ENCODE data around the gene SLC39A11. TPM values are rescaled to one million over a fixed set of nuclear protein-coding genes. Genes with fewer than 3 reads are reported as not detected.
"Not testable (repeated sequence)": the region's sequence is repeated elsewhere in the genome, so short reads cannot be mapped to it uniquely, and the experiment has no call there.

The SLC39A11 gene
- total RNA-seq, 1 donor from 2014 or later, result 34.8 TPM

- H3K9me3 Mint-ChIP-seq, result no peaks in the 10 kb centered on the region
- ATAC-seq (ENCODE audit: low read depth) (no peak), DNase-seq (no peak)
- no peak for TF ChIP-seq CTCF (IDR thresholded peaks at IDR 0.05)
- CTCF ChIA-PET, result no interaction called here
- H3K27me3 Mint-ChIP-seq, result no peaks in the 10 kb centered on the region
- no peak overlapping the region for H3K27ac Mint-ChIP-seq
- peaks cover 21% of the 10 kb centered on the region for H3K36me3 Mint-ChIP-seq (ENCODE audit: low read depth)
- H3K4me1 Mint-ChIP-seq, result no peaks in the 10 kb centered on the region
- POLR2A ChIA-PET, result no interaction called here
- intact Hi-C loops (cut with micrococcal nuclease), result no loop called here
- H3K4me3 Mint-ChIP-seq, result no peak overlapping the region
These were observed 191.4 kb downstream of the SLC39A11 start for GRCh38 chr17:72901083-72901482.

GRCh38 chr17:72900654-72900971, 191.9 kb downstream of the SLC39A11 start:
- intact Hi-C loops (cut with micrococcal nuclease), result no loop called here
- H3K36me3 Mint-ChIP-seq (ENCODE audit: low read depth), result peaks cover 19% of the 10 kb centered on the region
- H3K4me1 Mint-ChIP-seq, result no peaks in the 10 kb centered on the region
- DNase-seq (no peak), ATAC-seq (ENCODE audit: low read depth) (no peak)
- ChIA-PET CTCF (no interaction called here), POLR2A (no interaction called here)
- H3K27ac Mint-ChIP-seq, result no peak overlapping the region
- TF ChIP-seq CTCF (IDR thresholded peaks at IDR 0.05), result no peak
- no peak overlapping the region for H3K4me3 Mint-ChIP-seq
- H3K27me3 Mint-ChIP-seq, result no peaks in the 10 kb centered on the region
- H3K9me3 Mint-ChIP-seq, result no peaks in the 10 kb centered on the region

GRCh38 chr17:72898725-72899124, 193.8 kb downstream of the SLC39A11 start:
- no peak for ATAC-seq (ENCODE audit: low read depth)
- ChIA-PET CTCF (no interaction called here), POLR2A (no interaction called here)
- H3K36me3 Mint-ChIP-seq (ENCODE audit: low read depth), result peaks cover 19% of the 10 kb centered on the region
- H3K4me1 Mint-ChIP-seq, result no peaks in the 10 kb centered on the region
- intact Hi-C loops (cut with micrococcal nuclease), result no loop called here
- no peaks in the 10 kb centered on the region for H3K9me3 Mint-ChIP-seq
- no peak overlapping the region for H3K27ac Mint-ChIP-seq
- no peak for DNase-seq
- H3K27me3 Mint-ChIP-seq, result no peaks in the 10 kb centered on the region
- no peak for TF ChIP-seq CTCF (IDR thresholded peaks at IDR 0.05)
- H3K4me3 Mint-ChIP-seq, result no peak overlapping the region

- H3K9me3 Mint-ChIP-seq; H3K27ac Mint-ChIP-seq; intact Hi-C loops (cut with micrococcal nuclease); H3K27me3 Mint-ChIP-seq; CTCF ChIA-PET; DNase-seq; H3K4me3 Mint-ChIP-seq; POLR2A ChIA-PET; ATAC-seq (ENCODE audit: low read depth); H3K4me1 Mint-ChIP-seq: not testable (repeated sequence)
- H3K36me3 Mint-ChIP-seq (ENCODE audit: low read depth), result peaks cover 19% of the 10 kb centered on the region
These were observed 196.2 kb downstream of the SLC39A11 start for GRCh38 chr17:72896288-72896687.

GRCh38 chr17:72891627-72892026, 200.9 kb downstream of the SLC39A11 start:
- no peak for ATAC-seq (ENCODE audit: low read depth)
- H3K36me3 Mint-ChIP-seq (ENCODE audit: low read depth), result peaks cover 29% of the 10 kb centered on the region
- POLR2A ChIA-PET, result no interaction called here

More at GRCh38 chr17:72891627-72892026, 200.9 kb downstream of the SLC39A11 start:
- DNase-seq, result no peak
- Mint-ChIP-seq H3K9me3 (no peaks in the 10 kb centered on the region), H3K27ac (no peak overlapping the region), H3K4me1 (no peaks in the 10 kb centered on the region), H3K27me3 (no peaks in the 10 kb centered on the region), H3K4me3 (no peak overlapping the region)
- CTCF ChIA-PET, result no interaction called here
- no peak for TF ChIP-seq CTCF (IDR thresholded peaks at IDR 0.05)
- intact Hi-C loops (cut with micrococcal nuclease), result no loop called here
